Activated CD4-positive, alpha-beta T cell treated with anti-CD3 and anti-CD28 coated beads, Interleukin-10, Interleukin-2, amounts not matched to agents 100 ng/mL and 50 ng/mL, durations not matched to agents 16 hours and 8 hours (primary cell): Measurements from ENCODE around the gene KISS1R.

ENCODE experiments used
- DNase-seq: peaks from one replicate; pipeline ENCODE4 v3.0.0-alpha.2; 2020

Gene KISS1R

GRCh38 chr19:925087-925525 lies 8.0 kb downstream of the KISS1R start:
- DNase-seq: peak; percentile 85

DNA sequence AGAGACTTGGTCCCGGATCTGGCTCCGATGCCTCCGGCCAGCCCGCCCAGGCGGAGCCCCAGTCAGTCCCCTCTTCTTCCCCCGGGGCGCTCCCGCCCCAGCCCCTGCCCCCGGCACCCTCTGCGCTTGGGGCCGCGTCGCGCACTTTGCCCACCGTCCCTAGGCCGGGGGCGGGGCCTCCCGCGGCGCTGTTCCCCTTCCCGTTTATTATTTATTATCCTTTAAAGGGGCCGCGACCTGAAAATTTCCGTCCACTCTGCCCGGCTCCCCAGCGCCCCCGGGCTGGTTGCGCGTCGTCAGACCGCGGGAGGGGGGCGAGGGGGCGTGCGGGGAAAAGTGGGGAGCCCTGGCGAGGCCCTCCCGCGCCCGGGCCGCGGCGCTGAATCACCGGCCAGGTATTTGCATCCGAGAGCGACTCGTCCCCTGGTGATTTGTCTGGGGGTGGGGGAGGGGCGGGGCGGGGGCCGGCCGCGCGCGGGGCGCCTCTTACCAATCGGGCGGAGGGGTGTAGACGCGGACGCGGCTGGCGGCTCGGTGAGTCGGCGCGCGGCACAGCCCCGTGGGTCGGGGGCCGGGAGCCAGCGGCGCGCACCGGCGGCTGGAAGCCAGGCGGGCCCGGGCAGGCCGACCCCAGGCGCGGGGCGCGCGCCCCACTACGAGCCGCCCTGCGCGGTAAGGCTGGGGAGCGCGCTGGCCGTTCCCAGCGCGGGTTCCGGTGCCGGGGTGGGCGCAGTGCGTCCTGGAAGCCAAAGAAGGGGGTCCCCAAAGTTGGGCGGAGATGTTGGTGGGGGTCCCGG lies 8.6 kb downstream of the KISS1R start, which contains the start of gene ARID3A:
Gene ARID3A (plus strand): TSS at position 510 of the 797 bp plus-strand sequence. CDS start 3,494 bp downstream, outside the sequence.
- DNase-seq: peak; percentile 81

DNA sequence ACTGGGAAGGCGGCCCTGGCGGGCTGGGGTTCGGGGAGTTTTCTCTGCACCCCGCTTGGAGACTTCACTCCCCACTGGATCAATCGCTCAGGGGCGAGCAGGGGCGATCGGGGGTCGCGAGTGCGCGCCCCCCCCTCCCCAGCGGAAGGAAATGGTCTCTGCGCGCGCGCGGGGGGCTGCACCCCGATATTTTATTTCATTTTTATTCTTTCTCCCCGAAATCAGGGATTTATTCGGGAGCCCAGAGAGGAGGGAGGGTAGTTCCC lies 9.1 kb downstream of the KISS1R start:
- no peak for DNase-seq

DNA sequence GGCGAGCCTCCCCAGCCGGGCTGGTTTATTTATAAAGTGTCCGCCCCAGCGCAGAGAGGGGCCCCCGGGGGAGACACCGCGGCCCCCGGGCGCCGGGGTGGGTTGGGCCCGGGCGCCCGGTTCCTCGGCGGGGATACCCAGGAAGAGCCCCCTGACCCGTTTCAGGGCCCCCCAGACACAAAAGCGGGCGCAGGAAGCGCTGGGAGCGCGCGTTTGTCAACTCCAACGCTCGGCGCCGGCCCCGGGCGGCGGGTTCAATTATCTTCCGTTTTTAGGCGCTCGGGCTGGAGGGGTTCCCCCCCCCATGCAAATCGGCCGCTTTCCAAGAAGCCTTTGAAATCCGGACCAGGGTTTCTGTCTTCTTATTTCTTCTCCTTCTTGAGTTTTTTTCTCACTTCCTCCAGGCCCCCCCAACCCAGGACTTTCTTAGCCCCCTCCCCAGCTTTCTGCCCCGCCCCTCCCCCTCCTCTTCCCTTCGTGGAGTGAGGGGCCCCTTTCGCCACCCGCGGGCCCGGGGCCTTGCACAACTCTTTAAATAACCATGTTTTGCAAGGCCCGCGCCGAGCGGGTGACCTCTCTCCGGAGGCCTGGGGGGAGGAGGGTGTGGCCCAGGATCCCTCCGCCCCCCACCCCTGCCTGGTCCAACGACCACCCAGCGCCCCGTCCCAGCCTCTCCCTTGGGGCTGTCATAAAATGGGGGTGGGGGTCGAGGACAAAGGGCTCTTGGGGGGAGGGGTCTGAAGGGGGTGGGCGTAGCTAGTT lies 9.6 kb downstream of the KISS1R start:
- DNase-seq: peak; percentile 57

GRCh38 chr19:927351-927779 lies 10.2 kb downstream of the KISS1R start:
- DNase-seq: no peak

GRCh38 chr19:927780-928401 lies 10.8 kb downstream of the KISS1R start:
- no peak for DNase-seq

GRCh38 chr19:928471-929202 lies 11.5 kb downstream of the KISS1R start:
- no peak for DNase-seq

DNA sequence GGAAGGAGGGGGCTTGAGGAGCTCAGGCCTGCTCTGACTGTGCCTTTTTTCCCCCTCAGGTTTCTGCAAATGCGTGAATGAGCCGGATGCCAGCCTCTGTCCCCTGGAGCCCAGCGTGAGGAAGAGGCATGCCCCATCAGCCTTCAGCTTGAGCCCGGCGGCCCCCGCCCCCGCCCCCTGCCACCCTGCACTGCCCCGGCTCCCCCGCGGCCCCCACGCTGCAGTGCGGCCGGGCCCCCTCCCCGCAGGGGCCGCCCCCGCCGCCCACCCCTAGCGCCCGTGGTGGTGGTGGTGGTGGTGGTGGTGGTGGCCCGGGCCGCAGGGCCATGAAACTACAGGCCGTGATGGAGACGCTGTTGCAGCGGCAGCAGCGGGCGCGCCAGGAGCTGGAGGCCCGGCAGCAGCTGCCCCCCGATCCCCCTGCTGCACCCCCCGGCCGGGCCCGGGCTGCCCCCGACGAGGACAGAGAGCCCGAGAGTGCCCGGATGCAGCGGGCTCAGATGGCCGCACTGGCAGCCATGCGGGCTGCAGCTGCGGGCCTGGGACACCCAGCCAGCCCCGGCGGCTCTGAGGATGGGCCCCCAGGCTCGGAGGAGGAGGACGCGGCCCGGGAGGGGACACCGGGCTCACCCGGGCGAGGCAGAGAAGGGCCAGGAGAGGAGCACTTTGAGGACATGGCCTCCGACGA lies 12.2 kb downstream of the KISS1R start:
- DNase-seq: no peak

DNA sequence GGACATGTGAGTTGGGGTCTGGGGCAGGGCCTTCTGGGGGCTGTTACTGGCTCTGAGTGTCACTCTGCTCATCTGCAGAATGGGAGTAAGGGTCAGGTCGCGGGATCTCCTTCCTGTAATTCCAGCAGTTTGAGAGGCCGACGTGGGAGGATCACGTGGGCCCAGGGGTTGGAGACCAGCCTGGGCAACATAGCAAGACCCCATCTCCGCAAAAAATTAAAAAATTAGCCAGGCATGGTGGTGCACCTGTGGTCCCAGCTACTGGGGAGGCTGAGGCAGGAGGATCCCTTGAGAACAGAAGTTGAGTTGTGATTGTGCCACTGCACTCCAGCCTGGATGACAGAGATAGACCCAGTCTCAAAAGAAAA lies 12.7 kb downstream of the KISS1R start:
- no peak for DNase-seq

- DNase-seq: no peak
Measured at GRCh38 chr19:931860-932647, 14.9 kb downstream of the KISS1R start.

DNA sequence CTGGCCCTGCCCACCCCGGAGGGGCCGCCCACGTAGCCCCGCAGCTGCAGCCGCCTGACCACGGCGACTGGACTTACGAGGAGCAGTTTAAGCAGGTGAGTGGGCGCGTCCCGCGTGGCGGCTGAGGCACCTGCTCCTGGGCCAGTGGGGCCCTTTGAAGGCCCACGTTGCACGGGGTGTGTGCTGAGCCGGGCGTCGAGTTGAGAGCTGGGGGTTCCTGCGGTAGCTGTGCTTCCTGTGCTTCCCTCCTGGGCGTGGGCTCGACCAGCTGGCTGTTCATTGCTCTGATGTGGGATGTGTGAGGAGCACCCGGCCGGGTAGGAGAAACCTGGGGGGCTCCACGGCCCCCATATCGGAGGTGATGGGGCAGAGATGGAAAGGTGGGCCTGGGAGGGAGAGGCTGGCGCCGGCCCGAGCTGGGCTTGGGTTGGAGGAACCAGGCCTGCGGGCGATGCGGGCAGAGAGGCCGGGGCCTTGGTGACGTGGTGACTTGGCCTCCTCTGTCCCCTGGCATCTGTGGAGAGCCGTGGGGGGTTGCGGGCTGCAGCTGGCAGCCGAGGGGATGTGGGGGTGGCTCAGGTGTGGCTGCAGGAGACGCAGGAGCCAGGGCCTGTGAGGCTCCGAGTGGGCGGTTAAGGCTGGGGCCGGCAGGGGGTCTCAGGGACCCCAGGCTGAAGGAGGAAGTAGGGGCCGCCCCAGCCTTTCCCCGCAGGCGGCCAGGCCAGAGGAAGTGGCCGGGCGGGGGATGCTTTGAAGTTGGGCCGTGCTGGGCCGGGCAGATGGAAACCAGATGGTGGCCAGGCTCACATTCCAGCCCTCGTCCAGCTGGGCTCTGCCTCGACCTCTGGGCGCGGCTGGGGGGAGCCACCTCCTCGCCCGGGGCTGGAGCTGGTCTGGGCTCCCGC lies 15.8 kb downstream of the KISS1R start:
- DNase-seq: no peak

GRCh38 chr19:933553-933882 lies 16.4 kb downstream of the KISS1R start:
- no peak for DNase-seq

DNA sequence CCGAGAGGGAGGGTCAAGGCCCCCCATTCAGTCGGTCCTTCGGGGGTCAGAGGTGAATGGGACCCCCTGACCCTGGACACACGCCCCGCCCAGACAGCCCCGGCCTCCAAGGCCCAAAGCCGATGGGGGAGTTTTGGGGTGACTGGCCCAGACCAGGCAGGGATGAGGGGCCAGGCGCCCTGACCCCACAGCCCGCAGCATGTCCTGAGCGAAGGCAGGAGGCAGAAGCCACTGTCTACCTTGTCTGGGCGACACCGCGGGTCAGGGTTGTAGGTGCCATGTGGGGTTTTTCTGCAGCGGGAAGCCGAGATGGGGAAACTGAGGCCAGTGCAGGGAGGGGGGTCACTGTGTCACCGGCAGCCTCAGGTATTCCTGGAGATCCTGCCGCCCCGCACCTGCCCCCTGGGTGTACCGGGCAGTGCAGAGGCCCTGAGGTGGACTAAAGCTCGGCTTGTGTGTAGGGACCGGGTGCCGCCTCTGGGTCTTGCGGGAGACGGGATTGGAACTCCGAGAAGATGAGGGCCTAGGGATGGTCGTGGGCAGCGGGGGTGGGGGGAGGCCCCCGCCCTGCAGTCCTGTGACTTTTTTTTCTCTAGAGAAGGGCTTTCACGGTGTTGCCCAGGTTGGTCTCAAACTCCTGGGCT lies 17.2 kb downstream of the KISS1R start:
- no peak for DNase-seq

- no peak for DNase-seq
Measured at GRCh38 chr19:934865-935479, 17.8 kb downstream of the KISS1R start.

- no peak for DNase-seq
Measured at GRCh38 chr19:936175-936546, 19.0 kb downstream of the KISS1R start.

GRCh38 chr19:937259-937694 lies 20.1 kb downstream of the KISS1R start:
- peak; percentile 59 for DNase-seq

- no peak for DNase-seq
Measured at GRCh38 chr19:938233-938923, 21.2 kb downstream of the KISS1R start.

DNA sequence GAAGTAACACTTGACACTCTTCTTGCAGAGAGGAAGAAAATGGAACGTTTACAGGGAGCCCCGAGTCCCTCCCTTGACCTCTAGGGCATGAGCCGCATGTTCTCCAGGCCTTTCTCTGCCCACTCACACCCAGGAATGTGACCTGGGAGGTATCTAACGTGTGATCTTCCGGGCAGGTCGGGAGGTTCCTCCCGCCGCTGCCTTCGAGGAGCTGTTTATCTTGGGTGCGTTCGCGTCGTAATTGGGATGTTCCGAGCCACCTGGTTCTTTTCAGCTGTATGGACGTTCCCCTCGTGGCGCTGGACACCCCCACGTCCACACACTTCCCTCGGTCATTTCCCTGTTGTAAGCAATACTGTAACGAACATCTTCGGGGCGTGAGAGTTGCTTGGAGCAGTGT lies 22.3 kb downstream of the KISS1R start:
- DNase-seq: no peak

GRCh38 chr19:939922-940321 lies 22.8 kb downstream of the KISS1R start:
- no peak for DNase-seq
